Natural killer cell (primary cell): ENCODE measurements around the gene HYAL1. TPM values are rescaled to one million over a fixed set of nuclear protein-coding genes. Genes with fewer than 3 reads are reported as not detected.

Experiments
- ATAC-seq, 3 donors: fragments of 150-1000 bp in 2 of 3; fragments of 200-7000 bp in 1 of 3; cut with Tn5 transposase; 1 replicate in 1 of 3; 2 replicates in 2 of 3; pipeline ENCODE4 v1.10.0; 2021; ENCODE audit warnings: mild to moderate bottlenecking in 2 of 3, moderate library complexity in 2 of 3
- DNase-seq, 2 donors: peaks; one replicate each; pipeline versions ENCODE4 v3.0.0 to v3.0.0-alpha.2; 2013 to 2021; ENCODE audit warnings: mixed read lengths in 1 of 2
- H3K27ac ChIP-seq: one replicate; pipeline ENCODE4 v1.5.1; 2013; ENCODE audit warnings: mild to moderate bottlenecking, low read length
- H3K27me3 ChIP-seq: one replicate; pipeline ENCODE4 v1.6.1; 2013; ENCODE audit warnings: low read length; ENCODE audit not compliant: control insufficient read depth, insufficient read depth
- H3K36me3 ChIP-seq: one replicate; pipeline ENCODE4 v1.6.1; 2013; ENCODE audit warnings: low read length; ENCODE audit not compliant: control insufficient read depth, insufficient read depth
- H3K4me1 ChIP-seq: one replicate; pipeline ENCODE4 v1.6.1; 2013; ENCODE audit warnings: low read length; ENCODE audit not compliant: control insufficient read depth, insufficient read depth
- H3K4me3 ChIP-seq: one replicate; pipeline ENCODE4 v1.5.1; 2013; ENCODE audit warnings: low read length
- H3K9me3 ChIP-seq: one replicate; pipeline ENCODE4 v1.6.1; 2013; ENCODE audit warnings: low read length; ENCODE audit not compliant: control insufficient read depth, insufficient read depth
- H3K27ac Mint-ChIP-seq, 2 donors: one replicate each; pipeline ENCODE4 v1.8.0; 2022; ENCODE audit warnings: mild to moderate bottlenecking in 2 of 2, mixed read lengths in 2 of 2, moderate library complexity in 1 of 2
- H3K27me3 Mint-ChIP-seq, 2 donors: one replicate each; pipeline ENCODE4 v1.8.0; 2022; ENCODE audit warnings: low read depth in 2 of 2, mixed read lengths in 2 of 2
- H3K36me3 Mint-ChIP-seq: one replicate; pipeline ENCODE4 v1.8.0; 2022; ENCODE audit warnings: mixed read lengths
- H3K4me1 Mint-ChIP-seq, 2 donors: one replicate each; pipeline ENCODE4 v1.8.0; 2022; ENCODE audit warnings: mixed read lengths in 2 of 2
- H3K4me3 Mint-ChIP-seq: one replicate; pipeline ENCODE4 v1.8.0; 2022; ENCODE audit warnings: mild to moderate bottlenecking, moderate library complexity, mixed read lengths
- H3K9me3 Mint-ChIP-seq, 2 donors: one replicate each; pipeline ENCODE4 v1.8.0; 2022; ENCODE audit warnings: mixed read lengths in 2 of 2
- WGBS: methylation state at CpG from one replicate; pipeline ENCODE4 v1.1.7; 2013; ENCODE audit warnings: missing lambda C conversion rate; ENCODE audit not compliant: insufficient coverage; 5-methylcytosine and 5-hydroxymethylcytosine counted together
- intact Hi-C: fragments of 100-400 bp; cut with micrococcal nuclease; formaldehyde crosslinking; loops from one replicate; pipeline ENCODE4 v1.14.2; 2022
- total RNA-seq, 4 donors: library from RNA; stranded (reverse); fragments of 120-200 nt in 1 of 4; gene quantifications; one replicate each; pipeline versions ENCODE4 v1.2.3 to v1.2.4, GENCODE V29; 2013 to 2022
- TF ChIP-seq, protein P1 (sequence below): fragments of 200-600 bp; IDR thresholded peaks from one replicate; pipeline ENCODE4 v1.8.0; 2022; ENCODE audit warnings: antibody characterized with exemption

Gene HYAL1
- total RNA-seq, 3 donors from 2014 or later (not counting 1 experiment from before 2014, with no cell fraction given), result 0.82 to 1.2 TPM; not detected in 1

DNA sequence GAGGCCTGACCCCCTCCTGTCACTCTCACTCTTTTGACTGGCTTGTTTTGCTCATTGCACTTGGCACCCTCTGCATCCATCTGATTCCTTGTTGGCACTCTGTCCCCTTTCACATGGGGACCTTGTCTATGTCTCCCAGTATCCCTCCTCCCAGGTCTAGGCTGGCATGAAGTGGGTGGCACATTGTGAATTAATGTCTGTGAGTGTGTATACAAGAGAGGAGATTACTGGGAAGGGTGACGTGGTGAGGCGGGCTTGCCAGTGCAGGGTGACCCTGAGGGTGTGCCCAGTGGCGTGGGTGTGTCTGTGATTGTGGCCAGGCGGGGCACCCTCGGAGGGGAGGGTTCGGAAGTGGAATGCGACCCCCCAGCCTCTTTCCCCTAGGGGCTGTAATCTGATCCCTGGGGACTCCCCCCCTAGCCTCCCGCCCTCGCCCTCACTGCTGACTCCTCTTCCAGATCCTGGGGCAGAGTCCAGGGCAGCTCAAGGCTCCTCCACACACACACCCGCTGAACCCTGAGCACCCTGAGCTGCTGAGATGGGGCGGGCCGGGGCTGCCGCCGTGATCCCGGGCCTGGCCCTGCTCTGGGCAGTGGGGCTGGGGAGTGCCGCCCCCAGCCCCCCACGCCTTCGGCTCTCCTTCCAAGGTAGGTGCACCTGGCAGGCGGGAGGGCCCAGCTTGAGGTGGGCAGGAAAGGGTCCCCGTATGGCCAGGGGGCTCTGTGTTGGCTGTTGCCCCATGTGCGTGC lies 34.5 kb downstream of the HYAL1 start, which contains the start of gene SEMA3B:
SEMA3B (plus strand) TSS at position 445 of the 749 bp plus-strand sequence; CDS start at position 539, 94 bp downstream.
- DNase-seq (no peak), ATAC-seq (no peak)
- Histone ChIP-seq H3K4me3 (no peak within 1 kb of the TSS), H3K27me3 (peaks cover 12% of the 10 kb centered on the region), H3K4me1 (peaks cover 11% of the 10 kb centered on the region), H3K27ac (no peak within 1 kb of the TSS), H3K9me3 (no peaks in the 10 kb centered on the region), H3K36me3 (no peaks in the 10 kb centered on the region)
- Mint-ChIP-seq H3K27me3 (peaks cover 6 to 12% of the 10 kb centered on the region in 2 donors), H3K36me3 (no peaks in the 10 kb centered on the region), H3K9me3 (no peaks in the 10 kb centered on the region), H3K4me1 (peaks cover 6 to 12% of the 10 kb centered on the region in 2 donors), H3K27ac (no peak within 1 kb of the TSS), H3K4me3 (no peak within 1 kb of the TSS)
- intact Hi-C loops, result no loop called here
- TF ChIP-seq, protein P1, sequence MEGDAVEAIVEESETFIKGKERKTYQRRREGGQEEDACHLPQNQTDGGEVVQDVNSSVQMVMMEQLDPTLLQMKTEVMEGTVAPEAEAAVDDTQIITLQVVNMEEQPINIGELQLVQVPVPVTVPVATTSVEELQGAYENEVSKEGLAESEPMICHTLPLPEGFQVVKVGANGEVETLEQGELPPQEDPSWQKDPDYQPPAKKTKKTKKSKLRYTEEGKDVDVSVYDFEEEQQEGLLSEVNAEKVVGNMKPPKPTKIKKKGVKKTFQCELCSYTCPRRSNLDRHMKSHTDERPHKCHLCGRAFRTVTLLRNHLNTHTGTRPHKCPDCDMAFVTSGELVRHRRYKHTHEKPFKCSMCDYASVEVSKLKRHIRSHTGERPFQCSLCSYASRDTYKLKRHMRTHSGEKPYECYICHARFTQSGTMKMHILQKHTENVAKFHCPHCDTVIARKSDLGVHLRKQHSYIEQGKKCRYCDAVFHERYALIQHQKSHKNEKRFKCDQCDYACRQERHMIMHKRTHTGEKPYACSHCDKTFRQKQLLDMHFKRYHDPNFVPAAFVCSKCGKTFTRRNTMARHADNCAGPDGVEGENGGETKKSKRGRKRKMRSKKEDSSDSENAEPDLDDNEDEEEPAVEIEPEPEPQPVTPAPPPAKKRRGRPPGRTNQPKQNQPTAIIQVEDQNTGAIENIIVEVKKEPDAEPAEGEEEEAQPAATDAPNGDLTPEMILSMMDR, result no peak
- 88% methylated on average over 21 of the region's 21 CpGs for WGBS

- H3K4me3 Mint-ChIP-seq, result no peak overlapping the region
- H3K27me3 ChIP-seq, result peaks cover 6% of the 10 kb centered on the region
- intact Hi-C loops, result no loop called here
- no peak for ATAC-seq
- H3K4me1 Mint-ChIP-seq, result peaks cover 6 to 12% of the 10 kb centered on the region in 2 donors
- H3K9me3 ChIP-seq, result no peaks in the 10 kb centered on the region
- H3K36me3 Mint-ChIP-seq, result no peaks in the 10 kb centered on the region
- H3K36me3 ChIP-seq, result no peaks in the 10 kb centered on the region
- no peak for DNase-seq
- H3K4me1 ChIP-seq, result peaks cover 6% of the 10 kb centered on the region
- TF ChIP-seq, protein P1, result no peak
- no peak overlapping the region for H3K4me3 ChIP-seq
- no peak overlapping the region for H3K27ac ChIP-seq
- peaks cover 6 to 11% of the 10 kb centered on the region in 2 donors for H3K27me3 Mint-ChIP-seq
- H3K27ac Mint-ChIP-seq, result no peak overlapping the region
- 74% methylated on average over 3 of the region's 3 CpGs for WGBS
- H3K9me3 Mint-ChIP-seq, result no peaks in the 10 kb centered on the region
These were observed 35.1 kb downstream of the HYAL1 start for GRCh38 chr3:50268276-50268675.

DNA sequence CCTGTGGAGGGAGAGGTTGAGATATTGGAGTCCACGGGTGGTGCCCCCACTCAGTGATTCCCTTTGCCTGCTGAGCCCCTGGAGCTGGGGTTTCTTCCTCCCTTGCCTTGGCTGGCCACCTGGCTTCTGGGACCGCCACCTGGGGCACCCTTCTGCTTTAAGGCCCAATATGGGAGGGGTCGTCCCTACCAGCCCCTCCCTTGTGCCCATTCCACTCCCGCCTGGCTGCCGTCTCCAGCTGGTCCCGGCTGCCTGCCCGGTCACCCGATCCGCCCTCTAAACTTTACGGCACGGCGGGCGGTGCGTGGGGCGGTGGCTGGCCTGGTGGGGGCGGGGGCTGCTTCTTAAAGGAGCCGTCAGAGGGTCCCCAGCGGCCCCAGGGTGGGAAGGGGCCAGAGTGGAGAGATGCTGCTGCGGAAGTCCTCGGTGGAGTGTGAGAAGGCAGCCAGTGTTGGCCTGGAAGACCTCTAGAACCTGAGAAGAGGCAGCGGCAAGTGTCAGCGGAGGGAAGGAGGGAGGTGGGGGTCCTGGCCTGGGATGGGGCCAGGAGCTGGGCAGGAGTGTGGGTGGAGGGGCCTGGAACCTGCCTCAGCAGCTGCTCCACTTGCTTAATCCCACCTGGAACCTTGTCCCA lies 36.0 kb downstream of the HYAL1 start:
- WGBS, result 25% methylated on average over 22 of the region's 22 CpGs
- H3K9me3 Mint-ChIP-seq, result no peaks in the 10 kb centered on the region
- no peak overlapping the region for H3K27ac ChIP-seq
- no peaks in the 10 kb centered on the region for H3K36me3 Mint-ChIP-seq
- H3K27me3 ChIP-seq, result peaks cover 3% of the 10 kb centered on the region
- intact Hi-C loops, result no loop called here
- H3K4me1 Mint-ChIP-seq, result peaks cover 0 to 7% of the 10 kb centered on the region in 2 donors
- no peak overlapping the region for H3K4me3 ChIP-seq
- no peaks in the 10 kb centered on the region for H3K36me3 ChIP-seq
- ATAC-seq (no peak), DNase-seq (no peak)
- H3K27me3 Mint-ChIP-seq, result peaks cover 0 to 6% of the 10 kb centered on the region in 2 donors
- TF ChIP-seq, protein P1, result no peak
- no peaks in the 10 kb centered on the region for H3K9me3 ChIP-seq
- no peak overlapping the region for H3K4me3 Mint-ChIP-seq
- H3K27ac Mint-ChIP-seq, result no peak overlapping the region
- no peaks in the 10 kb centered on the region for H3K4me1 ChIP-seq
